ENCODE measurements around the gene COQ2.
"Not testable (repeated sequence)": the region's sequence is repeated elsewhere in the genome, so short reads cannot be mapped to it uniquely, and the experiment has no call there.

The COQ2 gene

DNA sequence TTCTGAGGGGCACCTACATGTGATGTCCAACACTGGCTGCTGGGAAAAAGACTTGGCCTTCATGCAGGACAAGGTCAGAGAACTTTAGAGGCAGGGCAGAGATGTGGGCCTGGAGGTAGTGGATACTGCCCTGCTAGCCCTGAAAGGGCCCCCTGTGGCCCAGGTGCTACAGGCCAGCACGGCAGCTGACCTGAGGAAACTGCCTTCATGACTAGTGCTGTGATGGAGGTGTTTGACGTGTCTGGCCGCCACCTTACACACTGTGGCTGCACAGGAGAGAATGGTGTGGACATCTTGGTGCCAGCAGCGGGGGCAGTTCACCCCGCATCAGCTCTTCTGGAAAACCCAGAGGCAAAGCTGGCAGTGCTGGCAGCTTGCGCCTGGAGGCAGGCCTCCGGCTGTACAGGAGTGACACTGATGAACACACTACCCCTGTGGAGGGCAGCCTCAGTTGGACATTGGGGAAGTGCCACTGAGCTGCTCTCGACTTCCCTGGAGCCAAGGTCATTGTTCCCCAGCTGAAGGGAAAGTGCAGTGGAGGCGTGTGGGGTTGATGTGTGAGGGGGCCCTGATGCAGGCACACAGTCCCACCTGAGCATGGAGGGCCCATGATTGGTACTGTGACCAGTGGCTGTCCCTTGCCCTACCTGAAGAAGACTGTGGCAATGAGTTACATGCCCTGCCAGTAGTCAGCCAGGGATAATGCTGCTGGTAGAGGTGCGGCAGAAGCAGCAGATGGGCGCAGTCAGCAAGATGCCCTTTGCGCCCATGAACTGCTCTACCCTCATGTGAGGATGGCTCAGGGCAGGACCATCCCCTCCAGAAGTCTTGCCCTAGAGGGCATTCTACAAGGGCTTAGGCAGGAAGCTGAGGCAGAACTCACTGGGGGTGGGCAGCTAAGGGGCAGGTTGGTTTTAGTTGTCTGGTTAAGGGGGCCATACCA, 36.9 kb downstream of the COQ2 start:
- DNase-seq (ENCODE audit: low read depth): no peak

DNA sequence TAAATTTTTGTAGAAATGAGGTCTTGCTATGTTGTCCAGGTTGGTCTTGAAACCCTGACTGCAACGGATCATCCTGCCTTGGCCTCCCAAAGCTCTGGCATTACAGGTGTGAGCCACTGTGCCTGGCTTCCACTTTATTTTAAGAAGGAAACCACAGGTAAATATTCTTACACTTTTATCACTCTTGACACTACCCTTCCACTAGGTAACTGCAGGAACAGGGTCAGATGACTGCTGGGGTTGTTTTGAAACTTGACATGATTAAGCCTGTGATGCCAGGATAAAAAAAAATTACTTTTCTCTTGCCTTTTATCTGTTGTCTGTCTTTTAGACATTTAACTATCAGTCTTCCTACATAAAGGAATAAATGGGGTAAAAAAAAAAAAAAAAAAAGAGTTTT, 43.5 kb downstream of the COQ2 start:
- no peak for DNase-seq (ENCODE audit: low read depth)

DNA sequence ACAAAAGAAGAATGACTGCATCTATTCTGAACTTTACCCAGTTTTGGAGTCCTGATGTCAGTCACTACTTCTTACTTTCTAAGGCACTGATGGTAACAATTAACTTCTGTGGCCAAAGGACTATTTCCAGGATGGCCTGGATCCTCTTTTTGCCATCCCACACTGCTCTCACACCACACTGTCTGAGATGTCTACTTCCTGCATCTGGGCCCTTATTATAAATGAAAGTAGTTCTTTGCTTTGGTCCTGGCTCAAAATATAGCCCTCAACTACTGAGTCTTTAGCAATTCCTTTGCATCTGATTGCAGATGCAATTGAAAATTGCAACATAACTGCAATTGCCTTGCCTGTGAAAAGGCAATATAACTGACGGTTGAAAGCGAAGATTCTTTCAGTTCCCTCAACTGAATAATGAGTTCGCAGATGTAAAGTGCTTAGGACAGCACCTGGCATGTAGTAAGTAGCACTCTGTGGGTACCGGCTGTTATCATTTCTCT, 44.2 kb downstream of the COQ2 start:
- no peak for DNase-seq (ENCODE audit: low read depth)

DNA sequence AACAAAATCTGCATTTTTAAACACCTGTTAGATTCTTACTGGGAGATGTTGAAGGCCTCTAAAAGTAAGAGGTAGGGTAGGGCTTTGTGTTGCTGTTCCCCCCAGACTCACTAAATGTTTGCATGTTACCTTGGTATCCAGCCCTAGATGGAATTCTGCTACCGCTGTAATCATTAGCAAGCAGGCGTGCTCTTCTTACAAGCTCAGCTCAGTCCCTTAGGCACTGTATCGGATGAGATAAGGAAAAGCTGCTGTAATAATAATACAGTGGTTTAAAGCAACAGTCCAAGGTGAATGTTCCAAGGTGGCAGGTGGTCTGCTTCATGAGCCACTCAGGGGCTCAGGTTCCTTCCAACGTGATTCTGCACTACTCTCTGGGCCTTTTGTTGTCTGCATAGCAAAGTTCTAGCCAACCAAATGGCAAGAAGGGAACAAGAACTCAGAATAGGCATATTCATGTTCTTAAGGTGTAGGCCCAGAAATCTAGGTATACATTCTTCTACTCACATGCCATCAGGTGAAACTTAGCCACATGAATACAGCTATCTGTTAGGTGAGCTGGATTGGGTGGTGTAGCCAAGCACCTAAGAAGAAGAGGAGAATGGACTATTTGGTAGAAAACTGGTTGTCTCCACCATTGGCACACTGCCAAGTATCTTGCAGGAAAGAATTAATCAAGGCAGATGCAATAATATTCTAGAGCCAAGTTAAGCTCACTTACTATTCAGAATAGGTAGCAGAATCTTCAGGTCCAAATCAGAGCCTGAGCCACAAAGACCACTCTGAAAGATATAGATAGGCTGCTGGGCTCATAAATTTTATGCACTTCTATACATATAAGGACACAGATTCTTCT, 46.0 kb downstream of the COQ2 start:
- DNase-seq (ENCODE audit: low read depth): no peak

DNA sequence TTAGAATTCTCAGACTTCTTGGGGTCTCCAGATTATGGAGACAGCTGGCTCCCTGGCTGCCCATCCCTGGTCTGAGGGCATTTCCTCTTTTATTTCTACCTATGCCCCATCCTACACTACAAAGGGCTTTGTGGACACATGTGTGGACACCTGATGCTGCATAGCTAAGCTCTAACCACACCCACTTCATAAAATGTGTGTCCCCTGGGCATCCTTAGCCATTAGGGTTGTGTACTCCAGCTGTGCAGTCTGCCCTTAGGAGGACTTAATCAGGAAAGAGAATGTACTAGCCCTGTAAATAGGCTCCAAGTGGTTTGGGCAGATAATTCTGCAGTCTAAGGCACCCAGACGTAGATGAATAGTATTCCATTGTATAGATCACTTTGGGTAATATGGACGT, 47.0 kb downstream of the COQ2 start:
- no peak for DNase-seq (ENCODE audit: low read depth)

- DNase-seq (ENCODE audit: low read depth): not testable (repeated sequence)
These were observed 48.9 kb downstream of the COQ2 start for GRCh38 chr4:83235645-83236133.

- no peak for DNase-seq (ENCODE audit: low read depth)
These were observed 49.5 kb downstream of the COQ2 start for GRCh38 chr4:83234902-83235644.

DNA sequence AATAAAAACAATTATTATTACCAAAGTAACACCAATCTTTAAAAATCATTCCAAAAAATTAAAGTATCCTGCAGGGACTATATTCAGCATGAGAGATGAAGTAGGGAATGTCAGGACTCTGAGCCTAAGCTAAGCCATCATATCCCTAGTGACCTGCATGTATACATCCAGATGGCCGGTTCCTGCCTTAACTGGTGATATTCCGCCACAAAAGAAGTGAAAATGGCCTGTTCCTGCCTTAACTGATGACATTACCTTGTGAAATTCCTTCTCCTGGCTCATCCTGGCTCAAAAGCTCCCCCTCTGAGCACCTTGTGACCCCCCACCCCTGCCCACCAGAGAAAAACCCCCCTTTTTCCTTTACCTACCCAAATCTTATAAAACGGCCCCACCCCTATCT, 50.2 kb downstream of the COQ2 start:
- DNase-seq (ENCODE audit: low read depth): not testable (repeated sequence)

GRCh38 chr4:83232082-83232481, 52.5 kb downstream of the COQ2 start:
- DNase-seq (ENCODE audit: low read depth): no peak

- no peak for DNase-seq (ENCODE audit: low read depth)
These were observed 53.0 kb downstream of the COQ2 start for GRCh38 chr4:83231620-83232076.

DNA sequence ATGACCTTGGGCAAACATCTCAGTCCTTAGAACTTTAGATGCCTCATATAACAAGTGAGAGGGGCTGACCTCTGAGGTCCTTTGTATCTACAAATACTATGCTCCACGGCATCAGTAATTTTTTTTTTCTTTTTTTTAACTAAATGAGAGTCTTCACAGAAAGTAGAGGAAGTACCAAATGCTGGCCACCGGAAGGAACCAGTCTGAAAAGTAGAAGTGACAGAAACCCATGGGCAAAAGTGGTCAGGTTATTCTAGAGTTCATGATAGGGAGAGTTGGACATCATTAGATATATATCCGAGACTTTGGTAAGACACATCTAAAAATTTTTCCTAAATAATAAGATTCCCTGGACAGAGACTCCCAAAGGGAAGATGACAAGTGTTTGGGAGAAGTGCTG, 53.7 kb downstream of the COQ2 start:
- DNase-seq (ENCODE audit: low read depth): no peak

GRCh38 chr4:83229791-83230190, 54.8 kb downstream of the COQ2 start:
- no peak for DNase-seq (ENCODE audit: low read depth)

DNA sequence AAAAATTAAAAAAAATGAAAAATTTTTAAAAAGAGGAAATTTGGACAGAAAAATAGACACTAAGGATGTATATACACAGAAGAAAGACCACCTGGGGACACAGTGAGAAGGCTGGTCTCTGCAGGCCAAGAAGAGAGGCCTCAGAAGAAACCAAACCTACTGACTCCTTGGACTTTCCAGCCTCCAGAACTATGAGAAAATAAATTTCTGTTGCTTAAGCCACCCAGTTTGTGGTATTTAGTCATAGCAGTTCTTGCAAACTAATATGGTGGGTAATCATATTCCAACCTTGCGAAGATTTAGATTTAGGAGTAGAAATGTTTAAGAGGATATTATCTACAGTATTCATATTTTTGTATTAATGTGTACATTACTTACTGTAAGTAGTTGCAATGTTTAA, 56.4 kb downstream of the COQ2 start:
- DNase-seq (ENCODE audit: low read depth): no peak

DNA sequence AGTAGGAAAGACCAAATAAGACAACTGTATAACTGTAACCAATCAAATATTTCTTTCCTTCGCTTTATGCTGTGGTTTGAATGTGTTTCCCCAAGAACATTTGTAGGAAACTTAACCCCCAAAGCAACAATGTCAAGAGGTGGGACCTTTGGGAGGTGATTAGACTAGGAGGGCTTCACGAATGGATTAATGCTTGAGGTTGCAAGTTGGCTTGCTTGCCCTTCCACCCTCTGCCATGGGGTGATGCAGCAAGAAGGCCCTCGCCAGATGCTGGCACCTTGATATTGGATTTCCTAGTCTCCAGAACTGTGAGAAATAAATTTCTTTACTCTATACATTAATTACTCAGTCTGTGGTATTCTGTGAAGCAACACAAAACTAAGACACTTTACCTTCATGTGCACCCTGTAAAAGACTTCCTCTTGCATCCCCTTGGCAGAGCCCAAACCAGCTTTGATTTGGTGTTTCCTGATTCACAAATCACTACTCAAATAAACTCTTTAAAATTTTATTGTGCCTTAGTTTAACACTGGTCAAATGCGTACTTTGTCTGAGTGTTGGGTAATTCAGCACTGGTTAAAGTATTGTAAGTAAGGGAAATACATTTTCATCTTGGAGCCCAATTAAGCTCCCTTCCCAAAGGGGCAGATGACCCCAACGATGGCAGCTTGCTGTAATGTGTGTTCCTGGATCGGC, 59.9 kb downstream of the COQ2 start:
- DNase-seq (ENCODE audit: low read depth): no peak

DNA sequence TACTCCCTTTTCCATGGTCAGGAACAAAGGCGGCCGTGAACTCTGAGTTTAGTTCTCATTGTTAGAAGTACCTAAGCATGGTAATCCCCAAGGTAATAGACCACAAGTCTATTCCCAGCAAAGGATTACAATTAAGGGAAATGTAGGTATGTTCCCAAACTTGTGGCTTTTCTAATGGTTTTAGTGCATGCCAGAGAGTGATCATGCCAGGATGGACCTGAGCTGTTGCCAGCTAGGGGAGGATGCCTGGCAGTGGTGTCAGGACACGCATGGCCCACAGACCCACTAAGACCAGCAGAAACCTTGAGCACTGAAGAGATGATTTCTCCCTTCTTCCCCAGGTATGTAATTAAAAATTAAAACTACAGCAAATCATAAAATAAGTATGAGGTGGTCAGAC, 60.8 kb downstream of the COQ2 start:
- DNase-seq (ENCODE audit: low read depth): no peak

GRCh38 chr4:83221897-83222441, 62.6 kb downstream of the COQ2 start:
- no peak for DNase-seq (ENCODE audit: low read depth)

DNA sequence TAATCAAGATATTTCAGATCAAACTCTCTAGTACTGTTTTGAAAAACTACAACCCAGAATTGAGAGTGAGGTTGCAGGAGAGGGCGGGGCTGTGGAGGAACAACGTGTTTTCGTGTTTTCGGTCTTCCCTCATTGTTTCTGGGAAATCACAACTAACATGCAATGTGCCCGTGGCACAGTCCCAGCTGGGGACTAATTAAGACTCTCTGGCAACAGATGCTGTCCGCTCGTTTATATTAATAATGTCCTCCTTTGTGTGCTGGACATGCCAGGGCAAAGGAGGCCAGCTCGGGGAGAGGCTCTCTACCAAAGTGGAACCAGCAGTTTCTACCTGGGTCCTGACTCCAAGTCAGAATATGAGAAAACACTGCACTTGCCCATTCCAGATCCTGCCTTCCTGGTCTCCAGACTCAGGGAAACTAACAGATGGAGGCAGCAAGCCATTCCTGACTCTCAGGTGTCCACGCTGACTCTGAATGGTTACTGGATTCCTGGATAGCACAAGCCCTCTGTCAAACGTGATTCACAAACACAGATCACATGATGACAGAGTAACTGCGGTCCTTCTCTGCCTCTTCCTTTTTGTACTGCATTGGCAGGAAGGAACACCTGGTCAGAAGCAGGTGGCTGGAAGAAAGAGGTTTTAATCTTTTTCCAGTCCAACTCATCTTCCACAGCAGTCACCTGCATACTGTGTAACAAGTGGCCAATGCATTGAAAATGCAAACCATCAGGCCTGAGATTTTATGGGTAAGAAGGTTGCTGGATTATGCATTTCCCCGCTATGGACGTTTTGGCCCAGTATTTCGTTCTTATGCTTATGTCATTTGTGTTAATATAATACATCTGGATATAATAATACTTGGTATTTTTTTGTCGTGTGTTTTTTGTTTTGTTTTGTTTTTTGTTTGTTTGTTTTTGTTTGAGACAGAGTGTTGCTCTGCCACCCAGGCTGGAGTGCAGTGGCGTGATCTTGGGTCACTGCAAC, 65.0 kb downstream of the COQ2 start:
- DNase-seq (ENCODE audit: low read depth): no peak

- DNase-seq (ENCODE audit: low read depth): no peak
These were observed 66.7 kb downstream of the COQ2 start for GRCh38 chr4:83217721-83218522.
